H9 (cell line): Measurements from ENCODE around the gene ARSI. TPM values are rescaled to one million over a fixed set of nuclear protein-coding genes. Genes with fewer than 3 reads are reported as not detected.

Source experiments
- DNase-seq: peaks from one replicate; pipeline ENCODE4 v3.0.0-alpha.2; 2017
- H2AFZ ChIP-seq: one replicate; pipeline ENCODE4 v1.6.1; 2013; ENCODE audit warnings: mild to moderate bottlenecking, low read length, control low read depth, moderate library complexity
- H2AK5ac ChIP-seq: 2 replicates; pipeline ENCODE4 v1.6.1; 2013; ENCODE audit warnings: low read length, control low read depth, mixed read lengths; ENCODE audit not compliant: insufficient read length
- H2BK120ac ChIP-seq: one replicate; pipeline ENCODE4 v1.6.1; 2013; ENCODE audit warnings: low read depth, mild to moderate bottlenecking, low read length, control low read depth, inconsistent platforms; ENCODE audit not compliant: poor library complexity, severe bottlenecking
- H2BK12ac ChIP-seq: 2 replicates; pipeline ENCODE4 v1.6.1; 2013; ENCODE audit warnings: low read length, control low read depth, mixed read lengths, low read depth; ENCODE audit not compliant: insufficient read length
- H2BK15ac ChIP-seq: 2 replicates; pipeline ENCODE4 v1.6.1; 2013; ENCODE audit warnings: low read depth, low read length, control low read depth
- H2BK20ac ChIP-seq: one replicate; pipeline ENCODE4 v1.6.1; 2013; ENCODE audit warnings: low read depth, mild to moderate bottlenecking, low read length, control low read depth, inconsistent platforms; ENCODE audit not compliant: poor library complexity, severe bottlenecking
- H2BK5ac ChIP-seq: 2 replicates; pipeline ENCODE4 v1.6.1; 2013; ENCODE audit warnings: low read length, control low read depth, mixed read lengths; ENCODE audit not compliant: insufficient read length
- H3K14ac ChIP-seq: 2 replicates; pipeline ENCODE4 v1.6.1; 2013; ENCODE audit warnings: low read length, control low read depth; ENCODE audit not compliant: insufficient read depth
- H3K18ac ChIP-seq: 2 replicates; pipeline ENCODE4 v1.6.1; 2013; ENCODE audit warnings: low read depth, mild to moderate bottlenecking, mixed read lengths, low read length, control low read depth; ENCODE audit not compliant: insufficient read length
- H3K23ac ChIP-seq: 2 replicates; pipeline ENCODE4 v1.6.1; 2013; ENCODE audit warnings: low read length, control low read depth, mixed read lengths, low read depth; ENCODE audit not compliant: insufficient read length
- H3K23me2 ChIP-seq: 2 replicates; pipeline ENCODE4 v1.6.1; 2013; ENCODE audit warnings: low read depth, mild to moderate bottlenecking, mixed read lengths, low read length, control low read depth; ENCODE audit not compliant: insufficient read length, poor library complexity, severe bottlenecking
- H3K27ac ChIP-seq: 2 replicates; pipeline ENCODE4 v1.5.1; 2013; ENCODE audit warnings: low read length, control low read depth, mixed read lengths, low read depth; ENCODE audit not compliant: insufficient read length
- H3K27me3 ChIP-seq: 2 replicates; pipeline ENCODE4 v1.6.1; 2013; ENCODE audit warnings: low read length, control low read depth, inconsistent platforms; ENCODE audit not compliant: insufficient read depth
- H3K4ac ChIP-seq: 2 replicates; pipeline ENCODE4 v1.6.1; 2013; ENCODE audit warnings: low read depth, mild to moderate bottlenecking, control low read depth, inconsistent platforms, low read length, moderate library complexity
- H3K4me1 ChIP-seq: 2 replicates; pipeline ENCODE4 v1.6.1; 2013; ENCODE audit warnings: low read length, control low read depth, inconsistent platforms; ENCODE audit not compliant: insufficient read depth
- H3K4me2 ChIP-seq: 2 replicates; pipeline ENCODE4 v1.6.1; 2013; ENCODE audit warnings: low read length, control low read depth, mixed read lengths; ENCODE audit not compliant: insufficient read length, insufficient read depth
- H3K56ac ChIP-seq: 2 replicates; pipeline ENCODE4 v1.6.1; 2013; ENCODE audit warnings: low read depth, mild to moderate bottlenecking, mixed read lengths, low read length, control low read depth; ENCODE audit not compliant: insufficient read length
- H3K79me1 ChIP-seq: 2 replicates; pipeline ENCODE4 v1.6.1; 2013; ENCODE audit warnings: low read depth, mild to moderate bottlenecking, moderate library complexity, low read length, control low read depth, inconsistent platforms; ENCODE audit not compliant: insufficient read depth, poor library complexity, severe bottlenecking
- H3K79me2 ChIP-seq: 2 replicates; pipeline ENCODE4 v1.6.1; 2013; ENCODE audit warnings: low read length, control low read depth, inconsistent platforms; ENCODE audit not compliant: insufficient read depth
- H3K9ac ChIP-seq: 2 replicates; pipeline ENCODE4 v1.6.1; 2013; ENCODE audit warnings: low read length, control low read depth, mixed read lengths; ENCODE audit not compliant: insufficient read length; ENCODE audit errors: extremely low read depth
- H3K9me3 ChIP-seq: one replicate; pipeline ENCODE4 v1.6.1; 2013; ENCODE audit warnings: low read depth, low read length, inconsistent platforms; ENCODE audit not compliant: control insufficient read depth
- H3T11ph ChIP-seq: one replicate; pipeline ENCODE4 v1.6.1; 2013; ENCODE audit warnings: mild to moderate bottlenecking, low read length, control low read depth, inconsistent platforms
- H4K20me1 ChIP-seq: one replicate; pipeline ENCODE4 v1.6.1; 2013; ENCODE audit not compliant: control insufficient read depth, insufficient read length, insufficient read depth
- H4K5ac ChIP-seq: 2 replicates; pipeline ENCODE4 v1.6.1; 2013; ENCODE audit warnings: low read depth, mild to moderate bottlenecking, mixed read lengths, low read length, control low read depth; ENCODE audit not compliant: insufficient read length
- H4K8ac ChIP-seq: replicated peaks from 2 replicates; pipeline ENCODE4 v1.6.1; 2013; ENCODE audit warnings: low read length, control low read depth, mixed read lengths, low read depth; ENCODE audit not compliant: insufficient read length
- H4K91ac ChIP-seq: 2 replicates; pipeline ENCODE4 v1.6.1; 2013; ENCODE audit warnings: low read depth, mild to moderate bottlenecking, moderate library complexity, mixed read lengths, low read length, control low read depth; ENCODE audit not compliant: insufficient read length
- H3K27ac Mint-ChIP-seq, 3 experiments: 2 replicates in 2 of 3; 3 replicates in 1 of 3; pipeline ENCODE4 v1.8.0; 2020 to 2021; ENCODE audit warnings: mixed read lengths in 3 of 3, mild to moderate bottlenecking in 1 of 3, moderate library complexity in 1 of 3
- H3K27me3 Mint-ChIP-seq: 2 replicates; pipeline ENCODE4 v1.8.0; 2021; ENCODE audit warnings: low read depth, mild to moderate bottlenecking, moderate library complexity, mixed read lengths
- H3K36me3 Mint-ChIP-seq, 3 experiments: 2 replicates in 2 of 3; 3 replicates in 1 of 3; pipeline ENCODE4 v1.8.0; 2020 to 2021; ENCODE audit warnings: low read depth in 3 of 3, mixed read lengths in 3 of 3; ENCODE audit not compliant: insufficient read depth in 1 of 3
- H3K4me1 Mint-ChIP-seq, 2 experiments: 2 replicates each; pipeline ENCODE4 v1.8.0; 2020; ENCODE audit warnings: mixed read lengths in 2 of 2
- H3K4me3 Mint-ChIP-seq, 2 experiments: 2 replicates in 1 of 2; 3 replicates in 1 of 2; pipeline ENCODE4 v1.8.0; 2020 to 2021; ENCODE audit warnings: mild to moderate bottlenecking in 2 of 2, mixed read lengths in 2 of 2, moderate library complexity in 1 of 2
- H3K9me3 Mint-ChIP-seq, 2 experiments: 2 replicates in 1 of 2; 3 replicates in 1 of 2; pipeline ENCODE4 v1.8.0; 2020; ENCODE audit warnings: mild to moderate bottlenecking in 2 of 2, mixed read lengths in 2 of 2, moderate library complexity in 1 of 2
- CTCF ChIP-seq: fragments of 200-600 bp; sonication (generic); conservative IDR thresholded peaks from 3 replicates; pipeline ENCODE4 v1.8.0; 2021; ENCODE audit warnings: antibody characterized with exemption, mild to moderate bottlenecking
- WGBS: extraction: QIAGEN DNeasy Blood & Tissue Kit; methylation state at CpG from one replicate; pipeline ENCODE4 v1.1.7; 2013; ENCODE audit warnings: missing lambda C conversion rate, low lambda C conversion rate, mixed read lengths; ENCODE audit not compliant: insufficient read length; ENCODE audit errors: extremely low coverage; 5-methylcytosine and 5-hydroxymethylcytosine counted together
- total RNA-seq: library from RNA; stranded (reverse); gene quantifications from 2 replicates; pipeline ENCODE4 v1.2.1, GENCODE V29; 2021

The ARSI gene
- total RNA-seq, 1 experiment from 2014 or later: 1.7 TPM

DNA sequence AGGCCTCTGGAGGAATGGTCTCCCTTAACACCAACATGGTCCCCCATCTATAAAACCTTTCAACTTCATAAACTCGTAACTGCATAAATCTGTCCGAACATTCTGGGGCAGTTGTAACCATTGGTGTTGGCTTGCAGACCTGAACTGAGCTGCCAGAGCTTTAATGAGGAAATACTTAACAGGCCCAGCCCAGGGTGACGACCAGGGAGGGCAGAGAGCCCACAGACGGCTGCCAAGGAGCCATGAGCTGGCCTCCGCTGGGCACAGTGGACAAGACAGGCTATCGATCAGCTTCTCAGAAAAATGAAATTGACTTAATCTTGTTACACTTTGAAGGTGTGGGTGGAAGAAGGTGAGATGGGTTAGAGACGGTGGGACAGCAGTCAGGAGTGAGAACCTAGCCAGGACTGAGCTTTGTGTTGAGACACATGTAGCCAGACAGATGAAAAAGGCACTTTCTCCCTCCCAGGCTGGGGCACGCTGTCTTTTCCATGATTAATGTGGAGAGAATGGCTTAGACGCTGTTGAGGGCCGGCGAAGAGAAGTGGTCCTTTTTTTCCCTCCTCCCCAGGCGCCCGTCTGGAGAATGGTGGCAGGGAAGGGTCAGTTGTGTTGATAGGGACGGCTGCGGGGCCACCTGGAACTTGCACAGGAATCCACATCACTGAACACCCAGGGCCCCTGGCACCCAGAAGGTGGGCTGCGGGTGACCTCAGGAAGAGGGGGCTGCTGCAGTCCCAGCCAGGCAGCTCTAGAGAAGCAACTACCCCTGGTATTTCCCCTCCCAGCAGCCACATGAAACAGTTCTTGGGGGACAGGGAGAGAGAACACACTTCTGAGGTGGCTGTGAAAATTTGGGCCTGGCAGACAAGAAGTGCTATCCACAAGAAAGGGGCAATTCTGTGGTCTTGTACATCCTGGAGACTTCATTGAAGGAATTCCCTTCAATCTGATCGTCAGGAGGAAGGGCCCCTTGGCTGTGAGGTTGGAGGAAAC, 27.5 kb upstream of the ARSI start:
- Mint-ChIP-seq H3K36me3 (no peaks in the 10 kb centered on the region), H3K4me3 (no peak overlapping the region), H3K27me3 (no peaks in the 10 kb centered on the region; the same call in 1 of the 2 replicates), H3K27ac (no peak overlapping the region), H3K9me3 (no peaks in the 10 kb centered on the region), H3K4me1 (peaks cover 0 to 4% of the 10 kb centered on the region in 2 experiments; a peak in 1 of 4 replicates)
- no peaks in the 10 kb centered on the region for H4K20me1 ChIP-seq
- no peak overlapping the region for H4K5ac ChIP-seq
- H3K4ac ChIP-seq: no peak overlapping the region
- DNase-seq: no peak
- no peak overlapping the region for H3K23ac ChIP-seq
- no peak overlapping the region for H4K91ac ChIP-seq
- H2BK120ac ChIP-seq: no peak overlapping the region
- H2AFZ ChIP-seq: no peak overlapping the region
- no peak overlapping the region for H3K4me2 ChIP-seq
- no peak overlapping the region for H3T11ph ChIP-seq
- no peaks in the 10 kb centered on the region for H3K79me1 ChIP-seq
- no peak overlapping the region for H4K8ac ChIP-seq
- TF ChIP-seq CTCF: no peak
- no peak overlapping the region for H2BK20ac ChIP-seq
- no peak overlapping the region for H3K9ac ChIP-seq
- H3K27ac ChIP-seq: no peak overlapping the region
- no peak overlapping the region for H3K56ac ChIP-seq
- no peak overlapping the region for H2BK12ac ChIP-seq
- H2AK5ac ChIP-seq: no peak overlapping the region
- H3K9me3 ChIP-seq: no peaks in the 10 kb centered on the region
- no peaks in the 10 kb centered on the region for H3K23me2 ChIP-seq
- no peak overlapping the region for H2BK5ac ChIP-seq
- no peak overlapping the region for H3K18ac ChIP-seq
- H3K79me2 ChIP-seq: no peaks in the 10 kb centered on the region
- no peak overlapping the region for H3K14ac ChIP-seq
- H3K4me1 ChIP-seq: no peaks in the 10 kb centered on the region
- no peaks in the 10 kb centered on the region; the same call in 1 of the 2 replicates for H3K27me3 ChIP-seq
- H2BK15ac ChIP-seq: no peak overlapping the region
- no CpG with 5 or more reads among the region's 17 CpGs for WGBS
